Fibroblast of lung (primary cell): ENCODE results near the gene STX12.
A peak's percentile ranks its signal among the peaks of the same experiment; 100 is the strongest.

Experiments
- CTCF ChIP-seq, 2 donors: IDR thresholded peaks in 1 of 2; conservative IDR thresholded peaks in 1 of 2; 1 replicate in 1 of 2; 2 replicates in 1 of 2; pipeline ENCODE4 v1.5.1; 2011 to 2012; ENCODE audit warnings: low read length in 2 of 2, control low read depth in 1 of 2, inconsistent platforms in 1 of 2, low read depth in 1 of 2, mild to moderate bottlenecking in 1 of 2
- EZH2 ChIP-seq: IDR thresholded peaks from 2 replicates; pipeline ENCODE4 v1.5.1; 2012; ENCODE audit warnings: low read length, control low read depth, mild to moderate bottlenecking; ENCODE audit errors: missing control alignments

DNA sequence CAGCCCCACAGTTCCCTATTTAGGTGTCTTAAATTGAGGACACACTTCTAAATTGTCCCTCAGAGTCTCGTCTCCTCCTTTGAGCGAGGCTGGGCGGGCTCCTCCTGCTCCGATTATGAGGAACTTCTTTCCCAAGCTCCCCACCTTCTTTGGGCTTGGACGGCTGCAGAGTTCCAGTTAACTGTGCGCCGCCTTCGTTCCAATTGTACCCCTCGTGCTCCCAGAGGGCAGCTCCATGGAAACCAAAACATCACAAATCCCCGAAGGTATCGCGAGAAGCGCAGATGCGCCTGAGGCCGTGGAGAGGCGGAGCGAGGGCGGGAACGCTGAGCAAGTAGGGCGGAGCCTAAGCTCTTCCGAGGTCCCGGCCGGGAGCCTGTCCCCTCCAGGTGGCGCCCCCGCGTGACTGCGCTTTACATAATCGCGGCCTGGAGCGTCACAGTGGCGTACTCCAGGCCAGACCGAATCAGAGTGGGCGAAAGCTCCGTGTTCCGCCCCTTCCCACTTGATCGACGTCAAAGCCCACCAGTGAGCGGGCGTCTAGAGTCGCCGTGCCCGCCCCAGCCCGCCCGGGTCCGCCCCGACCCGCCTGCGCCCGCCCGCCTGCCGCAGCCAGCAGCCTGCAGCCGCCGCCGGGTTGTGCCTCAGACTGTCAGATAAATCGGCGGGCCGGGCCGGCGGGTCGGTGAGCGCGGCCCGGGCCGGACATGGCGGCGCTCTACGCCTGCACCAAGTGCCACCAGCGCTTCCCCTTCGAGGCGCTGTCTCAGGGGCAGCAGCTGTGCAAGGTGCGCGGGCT lies 47.4 kb upstream of the STX12 start, which contains the start of gene FAM76A:
- TF ChIP-seq CTCF (conservative IDR thresholded peaks at IDR 0.05 in 1 of 2, IDR thresholded peaks at IDR 0.05 in 1 of 2; ENCODE audit: low read depth in 1 of 2, low read length in 2 of 2) = peak in 1 of 2 donors; percentile 30
- no peak for TF ChIP-seq EZH2
